NCI-H446 (cell line): ENCODE results near the gene GRIK4.

Experiments
- DNase-seq, 2 experiments: peaks; one replicate each; lab custom pipeline; 2025; lab: John Stamatoyannopoulos, UW

The GRIK4 gene

DNA sequence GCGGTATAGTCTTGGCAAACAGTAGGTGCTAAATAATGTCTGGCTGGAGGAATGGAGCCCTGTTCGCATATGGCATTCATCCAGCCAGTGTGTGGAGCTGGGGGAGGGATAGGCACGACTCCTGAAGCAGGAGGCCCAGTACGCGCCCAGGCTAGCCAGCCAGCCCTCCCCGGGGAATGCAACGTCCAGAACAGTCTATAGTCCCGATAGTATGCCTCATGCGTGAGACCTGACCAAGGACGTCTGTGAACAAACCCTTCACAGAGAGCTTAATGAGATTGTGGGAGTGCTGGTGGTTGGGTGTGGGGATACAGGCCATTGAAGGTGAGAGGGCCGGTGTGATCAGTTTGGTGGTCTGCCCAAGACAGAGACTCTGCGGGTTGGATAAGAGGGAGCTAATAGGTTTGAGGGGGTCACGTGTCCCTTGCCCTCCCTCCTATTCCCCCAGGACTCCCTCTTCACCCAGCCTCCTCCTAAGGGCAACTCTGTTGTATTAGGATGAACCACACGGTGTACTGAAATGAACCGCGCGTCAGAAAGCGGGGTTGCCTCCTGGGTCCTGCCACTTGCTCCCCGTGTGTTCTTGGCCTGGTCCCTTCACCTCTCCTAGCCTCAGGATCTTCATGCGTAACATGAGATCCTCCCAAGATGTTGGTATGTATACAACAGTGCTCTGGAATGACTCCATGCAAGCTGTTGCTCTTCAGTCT lies 987 bp upstream of the GRIK4 start:
- no peak for DNase-seq

DNA sequence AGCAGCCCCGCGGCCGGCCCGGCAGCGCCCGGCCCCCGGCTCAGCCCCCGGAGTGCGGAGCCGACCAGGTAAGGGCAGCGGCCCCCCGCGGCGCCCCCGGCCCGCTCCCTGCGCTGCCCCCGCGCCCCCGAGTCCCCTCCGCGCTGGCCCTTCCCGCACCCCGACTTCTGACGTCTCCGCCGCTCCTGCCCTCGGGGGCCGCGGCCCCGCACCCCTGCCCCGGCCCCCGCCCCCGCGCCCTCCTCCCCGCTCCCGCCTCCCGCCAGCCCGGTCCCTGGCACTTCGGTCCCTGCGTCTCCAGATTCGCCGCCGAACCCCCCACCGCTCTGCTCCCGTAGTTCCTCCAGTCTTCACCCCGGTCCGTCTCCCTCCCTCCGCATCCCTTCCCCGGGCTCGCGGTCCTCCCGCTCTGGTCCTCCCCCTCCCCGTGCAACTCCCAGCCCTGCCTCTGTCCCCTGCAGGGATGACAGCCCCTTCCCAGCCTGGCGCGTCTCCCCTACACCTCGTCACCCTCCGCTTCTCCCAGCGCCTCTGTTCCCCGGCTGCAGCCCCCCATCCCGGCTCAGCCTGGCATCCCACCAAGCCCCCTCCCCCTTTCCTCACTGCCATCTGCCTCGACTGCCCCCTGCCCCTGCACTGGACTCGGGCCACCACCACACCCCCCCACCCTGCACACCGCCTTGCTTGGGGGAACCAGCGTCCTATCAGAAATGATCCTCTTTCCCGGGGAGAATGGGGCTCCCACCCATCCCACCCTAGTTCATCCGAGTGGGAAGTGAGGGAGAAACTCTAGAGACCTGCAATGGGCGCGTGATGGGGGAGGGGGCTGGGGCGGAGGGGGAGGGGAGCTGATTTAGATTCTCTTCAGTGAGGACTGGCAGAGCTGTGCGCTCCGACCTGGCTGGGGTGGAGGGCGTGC lies 531 bp downstream of the GRIK4 start:
- no peak for DNase-seq

DNA sequence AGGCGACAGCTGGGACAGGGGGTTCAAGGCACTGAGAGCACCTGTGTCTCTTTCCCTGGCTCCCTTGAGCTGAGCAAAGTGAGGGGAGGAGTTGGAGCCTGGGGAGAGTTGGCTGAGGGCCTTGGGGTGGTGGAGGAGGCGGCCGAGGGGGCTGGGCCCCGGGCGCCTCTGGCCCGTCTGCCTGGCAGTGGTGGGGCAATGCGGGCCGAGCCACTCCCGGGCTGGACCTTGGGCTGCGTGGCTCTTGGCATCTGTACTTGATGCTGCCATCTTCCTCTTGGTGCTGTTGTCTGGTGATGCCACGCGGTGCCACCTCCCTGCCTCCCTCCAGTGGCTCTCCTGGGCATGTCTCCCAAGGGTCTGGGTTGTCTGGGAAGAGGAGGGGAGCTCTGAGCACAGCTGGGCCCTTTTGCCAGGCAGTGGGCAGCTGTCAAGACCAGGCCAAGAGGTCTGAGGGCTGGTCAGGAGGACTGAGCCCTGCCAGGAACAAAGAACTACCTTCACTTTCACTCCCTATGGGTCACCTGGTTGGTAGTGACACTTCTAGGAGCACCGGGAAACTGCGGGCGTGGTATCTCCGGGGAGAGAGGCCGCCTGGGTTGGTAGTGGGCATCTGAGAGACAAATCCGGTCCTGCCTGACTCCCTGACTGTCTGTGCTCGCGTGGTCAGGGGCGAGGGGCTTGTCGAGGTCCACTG lies 1.3 kb downstream of the GRIK4 start:
- DNase-seq: peak; percentile 28 to 41

DNA sequence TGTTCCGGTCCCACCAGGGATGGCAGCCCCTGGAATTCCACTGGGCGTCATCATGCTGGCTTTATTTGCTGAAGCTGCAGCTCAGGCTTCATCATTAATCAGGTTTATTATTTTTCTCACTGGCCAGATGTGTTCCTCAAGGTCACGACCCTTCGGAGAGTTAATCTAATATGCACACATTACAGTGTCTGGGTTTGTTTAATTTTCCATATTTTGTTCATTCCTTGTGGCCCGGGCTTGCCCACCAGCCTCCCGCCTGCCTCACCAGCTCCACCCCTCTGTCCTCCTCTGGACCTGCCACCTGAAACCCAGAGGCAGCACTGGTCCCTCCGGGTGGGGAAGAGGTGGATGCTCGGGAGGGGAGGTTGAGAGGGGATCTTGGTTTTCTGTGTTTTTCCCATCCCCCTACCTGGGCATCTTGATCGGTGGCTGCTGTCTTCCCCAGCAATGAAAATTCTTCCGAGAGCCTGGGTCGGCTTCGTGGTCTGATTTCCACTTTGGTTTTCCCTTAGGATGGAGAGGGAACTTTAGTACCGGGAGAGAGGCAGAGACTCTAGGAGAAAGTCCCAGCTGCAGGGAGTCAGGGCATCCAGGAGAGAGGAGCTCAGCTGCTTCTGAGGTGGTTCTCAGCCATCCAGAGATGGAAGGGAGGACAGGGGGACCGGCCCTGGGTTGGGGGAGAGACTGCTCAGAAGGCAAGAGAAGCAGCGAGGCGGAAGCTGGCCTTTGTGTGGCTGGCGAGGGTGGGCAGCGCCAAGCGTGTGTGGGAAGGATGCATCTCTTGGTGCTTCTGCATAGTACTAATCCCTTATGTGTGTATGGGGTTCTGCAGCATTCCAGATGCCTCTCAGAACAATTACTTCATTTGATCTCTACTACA lies 2.1 kb downstream of the GRIK4 start:
- DNase-seq: no peak

DNA sequence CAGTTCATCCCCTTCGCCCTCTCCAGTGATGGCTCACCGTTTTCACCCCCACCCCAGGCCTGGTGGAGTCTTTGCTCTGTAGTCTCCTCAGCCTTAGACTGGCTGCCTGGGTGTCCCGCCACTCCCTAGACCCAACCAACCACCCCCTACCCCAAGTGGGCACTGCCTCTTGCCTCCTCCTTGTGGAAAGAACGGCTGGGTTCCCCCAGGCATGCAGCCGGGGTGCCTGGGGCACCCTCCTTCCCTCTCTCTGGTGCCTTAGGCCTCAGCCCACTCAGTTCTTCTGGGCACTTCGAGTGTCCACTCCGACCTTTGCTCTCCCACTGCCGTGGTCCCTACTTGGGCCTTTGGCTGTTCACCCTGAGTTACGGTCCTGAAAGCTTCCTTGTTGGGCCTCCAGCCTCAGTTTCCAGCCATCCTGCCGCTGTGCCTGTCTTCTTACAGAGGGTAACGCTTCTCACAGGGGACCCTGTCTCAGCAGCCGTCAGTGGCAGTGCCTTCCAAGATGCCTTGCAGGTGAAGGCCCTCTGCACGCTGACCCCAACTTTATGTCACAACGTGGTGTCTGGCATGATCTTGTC lies 3.1 kb downstream of the GRIK4 start:
- no peak for DNase-seq

DNA sequence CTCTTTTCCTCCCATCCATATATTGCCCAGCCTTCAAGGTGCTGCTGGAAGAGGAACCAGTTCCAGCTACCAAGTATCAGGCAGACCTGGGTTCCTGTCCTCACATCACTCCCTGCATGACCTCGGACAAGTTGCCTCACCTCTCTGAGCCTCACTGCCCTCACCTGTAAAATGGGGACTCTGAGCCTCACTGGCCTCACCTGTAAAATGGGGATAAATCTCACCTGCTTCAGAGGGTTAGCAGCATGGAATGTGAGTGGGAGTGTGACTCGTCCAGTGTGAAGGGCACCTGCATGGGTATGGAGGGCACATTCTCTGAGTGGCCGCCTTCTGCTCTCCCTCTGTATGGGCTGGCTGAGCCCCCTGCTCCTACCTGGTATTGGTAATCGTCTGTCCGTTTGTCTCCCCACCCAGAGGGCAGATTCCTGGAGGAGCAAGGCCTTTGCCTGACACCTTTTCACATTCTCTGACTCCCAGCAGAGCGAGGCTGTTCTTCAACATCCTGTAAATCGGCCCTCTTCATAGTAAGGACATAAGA lies 3.7 kb downstream of the GRIK4 start:
- no peak for DNase-seq

DNA sequence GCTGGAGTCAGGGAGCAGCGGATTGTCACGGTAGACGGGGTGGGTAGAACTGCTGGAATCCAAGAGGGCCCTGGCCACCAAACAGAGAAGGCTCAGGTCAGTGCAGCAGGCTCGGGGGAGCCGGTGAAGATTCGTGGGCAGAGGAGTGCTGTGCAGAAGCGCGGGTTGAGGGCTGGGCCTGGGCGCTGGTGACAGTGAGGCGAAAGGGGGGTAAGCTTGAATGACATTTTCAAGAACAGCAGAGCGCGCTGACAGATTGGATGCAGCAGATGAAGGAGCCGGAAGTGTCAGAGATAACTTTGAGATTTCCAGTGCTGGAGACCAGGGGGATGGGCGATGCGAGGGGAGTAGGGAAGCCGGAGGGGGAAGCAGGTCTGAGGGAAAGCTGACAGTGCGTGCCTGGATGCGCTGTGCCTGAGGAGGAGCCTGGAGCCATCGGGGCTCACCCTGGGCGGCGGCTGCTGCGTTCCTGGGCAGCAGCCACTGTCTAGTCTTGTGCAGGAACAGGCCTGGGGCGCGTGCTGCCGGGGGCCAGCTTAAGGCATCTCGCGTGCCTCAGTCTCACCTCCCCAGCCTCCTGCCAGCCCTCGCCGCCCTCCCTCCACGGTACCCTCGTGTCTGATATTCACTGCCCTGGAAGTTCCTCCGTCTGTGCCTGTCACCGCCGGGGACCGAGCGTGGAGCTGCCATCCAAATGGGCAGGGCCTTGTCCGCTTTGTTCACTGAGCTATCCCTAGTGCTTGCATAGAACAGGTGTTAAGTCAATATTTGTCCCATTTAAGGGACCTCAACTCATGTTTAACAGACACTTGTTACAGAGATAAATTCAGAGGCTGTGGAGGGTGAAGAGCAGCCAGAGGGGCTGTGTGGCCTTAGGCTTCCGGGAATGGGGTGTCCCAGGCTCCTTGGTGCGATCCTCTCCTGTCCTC lies 5.2 kb downstream of the GRIK4 start:
- DNase-seq: no peak

DNA sequence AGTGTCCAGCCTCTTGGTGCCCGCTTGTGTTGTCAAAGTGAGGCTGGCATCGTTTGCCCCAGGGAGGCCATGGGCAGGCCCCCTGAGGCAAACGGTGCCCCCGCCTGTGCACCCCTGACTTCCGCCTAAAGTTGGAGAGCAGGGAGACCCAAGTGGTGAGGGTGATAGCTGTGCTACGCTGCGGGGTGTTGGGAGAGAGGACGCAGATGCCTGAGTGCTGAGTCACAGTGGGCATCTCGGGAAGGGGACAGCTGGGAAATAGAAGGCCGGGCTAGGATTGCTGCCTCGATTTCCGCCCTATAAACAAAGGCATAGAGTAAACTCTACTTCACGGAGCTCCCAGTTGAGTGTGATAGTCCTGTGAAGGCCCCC lies 5.8 kb downstream of the GRIK4 start:
- no peak for DNase-seq

DNA sequence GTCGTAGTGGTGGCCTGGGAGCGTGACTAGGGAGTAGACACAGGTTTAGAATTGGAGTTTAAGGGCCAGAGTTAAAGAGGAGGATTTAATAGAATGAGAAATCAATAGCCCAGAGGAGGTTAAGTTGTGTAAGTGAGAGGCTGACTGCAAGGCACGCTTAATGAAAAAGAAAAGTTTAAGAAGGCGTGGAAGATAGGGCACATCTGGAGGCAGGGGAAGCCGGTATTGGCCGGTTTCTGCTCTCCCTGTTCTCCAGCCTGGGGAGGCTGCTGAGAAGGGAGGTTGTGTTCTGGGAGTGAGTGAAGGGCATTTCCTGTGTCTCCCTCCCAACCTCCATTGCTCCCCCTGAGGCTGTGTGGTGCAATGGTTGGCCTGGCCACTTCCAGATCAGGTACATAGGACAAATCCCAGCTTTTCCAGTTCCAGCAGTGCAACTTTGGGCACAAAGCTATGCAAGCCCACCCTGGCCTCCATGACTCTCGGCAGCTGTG lies 6.3 kb downstream of the GRIK4 start:
- no peak for DNase-seq

DNA sequence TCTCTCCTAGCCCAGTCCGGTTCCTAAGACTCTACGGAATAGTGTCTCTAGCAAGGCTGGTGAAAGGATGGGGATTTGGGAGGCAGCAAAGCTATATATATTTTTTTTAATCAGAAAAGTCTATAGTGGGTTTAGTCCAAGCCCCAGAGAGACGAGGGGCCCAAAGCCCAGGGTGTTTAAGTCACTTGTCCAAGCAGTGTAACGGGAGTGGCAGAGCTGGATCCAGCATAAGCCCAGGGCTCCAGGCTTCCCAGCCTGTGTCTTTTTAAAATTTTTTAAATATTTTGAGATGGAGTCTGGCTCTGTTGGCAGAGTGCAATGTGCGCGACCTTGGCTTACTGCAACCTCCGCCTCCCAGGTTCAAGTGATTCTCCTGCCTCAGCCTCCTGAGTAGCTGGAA lies 6.8 kb downstream of the GRIK4 start:
- DNase-seq: no peak

DNA sequence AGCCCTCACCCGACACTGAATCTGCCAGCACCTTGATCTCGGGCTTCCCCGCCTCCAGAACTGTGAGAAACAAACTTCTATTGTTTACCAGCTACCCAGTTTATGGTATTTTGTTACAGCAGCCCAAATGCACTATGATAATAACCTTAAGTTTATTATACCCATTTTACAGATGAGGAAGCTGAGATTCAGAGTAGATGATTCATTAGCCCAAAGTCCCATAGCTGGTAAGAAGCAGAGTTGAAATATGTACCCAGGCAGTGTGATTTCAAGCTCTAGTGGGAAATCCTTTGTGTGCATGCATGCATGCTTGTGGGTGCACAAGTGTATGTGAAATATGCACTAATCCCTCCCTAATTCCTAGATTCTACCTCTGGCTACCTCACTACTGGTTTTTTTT lies 7.9 kb downstream of the GRIK4 start:
- no peak for DNase-seq

DNA sequence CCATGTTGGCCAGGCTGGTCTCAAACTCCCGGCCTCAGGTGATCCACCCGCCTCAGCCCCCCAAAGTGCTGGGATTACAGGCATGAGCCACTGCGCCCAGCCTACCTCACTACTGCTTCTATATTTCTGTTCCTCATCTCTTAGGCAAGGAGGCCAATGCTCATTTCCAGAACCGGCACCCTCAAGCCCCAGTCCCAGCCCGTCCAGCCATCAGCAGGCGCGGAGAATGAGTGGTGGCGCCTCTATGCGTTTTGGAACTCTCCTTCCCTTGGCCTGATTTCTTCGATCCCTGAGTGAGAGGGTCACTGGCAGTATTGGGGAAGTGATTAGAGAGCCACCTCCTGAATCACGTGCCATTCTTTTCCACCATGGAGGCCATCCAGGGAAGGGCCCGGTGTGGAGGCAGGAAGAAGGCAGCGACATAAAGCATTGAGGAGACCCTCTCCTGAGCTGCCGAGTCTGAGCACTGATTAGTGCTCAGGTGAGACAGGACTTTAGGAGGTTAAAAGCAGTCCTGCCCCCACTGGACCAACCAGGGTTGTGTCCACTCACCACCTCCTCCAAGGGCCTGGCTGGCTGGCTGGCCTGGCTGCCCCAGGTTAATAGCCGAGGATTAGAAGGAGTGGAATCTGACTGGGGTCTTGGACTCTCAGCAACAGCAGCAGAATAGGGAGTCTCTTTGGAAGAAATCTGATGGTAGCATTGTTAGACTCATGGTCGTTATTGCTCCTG lies 8.7 kb downstream of the GRIK4 start:
- no peak for DNase-seq

DNA sequence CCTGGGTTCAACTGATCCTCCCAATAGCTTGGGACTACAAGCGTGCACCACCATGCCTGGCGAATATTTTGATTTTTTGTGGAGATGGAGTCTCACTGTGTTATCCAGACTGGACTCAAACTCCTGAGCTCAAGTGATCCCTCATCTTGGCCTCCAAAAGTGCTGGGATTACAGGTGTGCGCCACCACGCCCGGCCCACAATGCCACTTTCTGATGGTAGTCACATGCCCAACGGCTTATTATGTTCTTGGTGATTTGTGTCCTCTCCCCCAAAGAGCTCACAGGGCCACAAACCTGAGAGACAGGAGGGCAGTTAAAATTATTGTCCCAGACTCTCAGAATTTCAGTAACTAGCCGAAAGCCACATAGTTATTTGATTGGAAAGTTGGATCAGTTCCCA lies 9.6 kb downstream of the GRIK4 start:
- DNase-seq: no peak

DNA sequence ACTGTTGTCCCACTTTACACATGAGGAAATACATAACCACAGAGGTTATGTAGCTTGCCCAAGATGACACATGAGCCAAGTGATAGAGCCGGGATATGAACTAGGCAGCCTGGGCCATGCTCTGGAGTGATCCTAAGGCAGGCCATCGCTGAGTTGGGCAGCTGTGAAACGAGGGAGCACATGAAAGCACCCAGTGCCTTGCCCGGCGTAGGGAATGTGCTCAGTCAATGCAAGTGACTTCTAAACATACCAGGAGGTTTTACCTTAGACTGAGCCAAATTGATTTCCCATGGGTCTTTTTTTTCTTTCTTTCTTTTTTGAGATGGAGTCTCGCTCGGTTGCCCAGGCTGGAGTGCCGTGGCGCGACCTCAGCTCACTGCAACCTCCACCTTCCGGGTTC lies 10.5 kb downstream of the GRIK4 start:
- no peak for DNase-seq

DNA sequence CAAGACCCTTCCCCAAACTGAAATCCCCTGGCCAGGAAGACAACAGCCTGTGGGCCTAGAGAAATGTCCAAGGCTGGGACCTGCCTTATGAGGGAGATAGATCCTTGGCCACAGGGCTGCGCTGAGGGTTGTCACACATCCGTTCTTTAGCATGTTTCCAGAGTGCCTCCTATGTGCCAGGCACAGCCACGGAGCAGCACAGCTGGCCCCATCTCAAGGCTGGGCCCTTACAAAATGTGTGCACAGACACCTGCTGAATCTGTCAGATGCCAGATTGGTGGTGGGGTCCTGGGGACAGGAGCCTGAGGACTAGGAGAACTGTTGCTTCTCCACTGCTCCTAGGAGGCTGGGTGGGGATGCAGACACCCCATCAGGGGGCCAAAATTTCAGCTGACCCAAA lies 11.2 kb downstream of the GRIK4 start:
- no peak for DNase-seq

DNA sequence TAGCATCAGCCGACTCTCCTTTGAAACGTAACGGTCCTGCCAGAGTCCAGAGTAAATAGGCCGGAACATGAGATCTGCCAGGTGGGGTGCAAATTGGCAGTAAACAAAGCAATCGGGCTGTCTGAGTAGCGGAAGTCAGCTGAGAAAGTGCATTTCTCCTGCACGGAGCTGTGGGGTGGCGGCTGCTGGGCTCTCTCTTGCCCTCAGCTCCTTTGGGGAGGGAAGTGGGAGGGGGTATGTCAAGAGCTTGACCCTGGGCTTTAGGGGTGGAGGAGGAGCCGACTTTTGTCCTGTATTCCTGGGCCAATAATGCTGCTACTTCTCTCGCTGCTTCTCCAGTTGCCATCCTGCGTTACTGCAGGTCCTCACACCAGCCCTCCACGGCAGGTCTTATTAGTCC lies 11.6 kb downstream of the GRIK4 start:
- no peak for DNase-seq

DNA sequence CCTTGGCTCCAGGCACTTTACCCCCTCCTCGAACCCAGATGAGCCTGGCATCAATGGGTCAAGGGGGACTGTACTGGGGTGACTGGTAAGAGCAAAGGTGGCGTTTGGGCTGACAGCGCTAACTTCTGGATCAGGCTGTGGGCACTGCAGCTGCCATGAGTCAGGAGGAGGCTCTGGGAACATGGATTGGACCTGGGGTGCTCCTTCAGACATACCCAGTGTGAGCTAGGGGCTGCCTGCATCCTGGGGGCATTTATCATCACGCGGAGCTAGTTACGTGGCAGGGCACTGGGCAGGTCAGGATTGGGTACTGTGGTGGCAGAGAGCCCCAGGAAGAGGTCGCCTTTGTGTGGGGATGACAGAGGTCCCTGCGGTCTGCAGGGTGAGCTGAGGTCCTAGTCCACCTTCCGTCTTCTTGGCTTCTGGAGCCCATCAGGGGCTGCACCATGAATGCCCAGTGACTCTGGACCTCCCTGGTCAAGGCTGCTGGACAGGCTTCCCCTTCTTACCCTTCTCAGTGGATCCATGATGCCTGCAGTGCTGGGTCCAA lies 13.1 kb downstream of the GRIK4 start:
- no peak for DNase-seq

DNA sequence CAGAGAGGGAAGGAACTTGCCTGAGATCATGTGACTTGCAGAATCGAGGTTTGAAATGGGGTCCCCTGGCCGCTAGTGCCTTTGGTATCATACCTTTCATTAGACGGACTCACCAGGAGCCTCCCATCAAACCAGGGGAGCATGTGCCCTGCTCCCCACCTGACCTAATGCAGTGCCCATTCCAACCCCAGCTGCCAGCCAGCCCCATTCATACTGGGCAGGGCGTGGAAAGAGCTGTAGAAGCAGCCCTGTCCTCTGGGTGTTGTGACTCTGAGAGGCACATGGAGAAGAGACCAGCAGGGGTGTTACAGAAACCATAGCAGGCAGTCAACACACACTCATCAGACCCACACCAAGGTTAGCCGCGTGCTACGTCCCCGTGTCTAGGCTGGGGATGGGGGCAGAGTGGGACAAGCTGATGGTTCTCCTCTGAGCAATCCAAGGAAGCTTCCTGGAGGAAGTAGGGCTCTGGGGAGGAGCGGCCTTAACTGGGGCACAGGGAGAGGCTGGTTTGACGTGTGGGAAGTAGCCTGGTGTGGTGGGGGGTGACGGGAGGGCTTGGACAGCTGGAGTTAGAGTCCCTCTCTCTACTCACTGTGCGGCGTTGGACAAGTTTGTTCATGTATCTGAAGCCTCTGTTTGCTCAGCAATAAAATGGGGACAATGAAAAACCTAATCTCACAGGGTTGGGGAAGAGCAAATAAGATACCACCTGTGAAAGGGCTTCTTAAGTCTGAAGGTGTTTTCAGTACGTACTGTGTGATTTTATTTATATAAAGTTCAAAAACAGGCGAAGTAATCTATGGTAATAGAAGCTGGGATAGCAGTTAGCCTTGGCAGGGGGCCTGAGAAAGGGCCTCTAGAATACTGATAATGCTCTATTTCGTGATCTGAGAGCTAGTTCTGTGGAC lies 14.0 kb downstream of the GRIK4 start:
- DNase-seq: no peak
